GM21447 (cell line): Measurements from ENCODE around the gene ANKRD6.

Experiments
- ATAC-seq: cut with Tn5 transposase; IDR thresholded peaks from one replicate; pipeline ENCODE4 v1.9.1; 2021; ENCODE audit not compliant: unreplicated experiment

ANKRD6 gene

GRCh38 chr6:89464295-89464694, 31.3 kb downstream of the ANKRD6 start:
- ATAC-seq = no peak

- ATAC-seq = no peak
These were observed 34.5 kb downstream of the ANKRD6 start for GRCh38 chr6:89467437-89467836.

GRCh38 chr6:89468998-89469397, 36.0 kb downstream of the ANKRD6 start:
- no peak for ATAC-seq

- ATAC-seq = no peak
These were observed 38.4 kb downstream of the ANKRD6 start for GRCh38 chr6:89471287-89471867.

GRCh38 chr6:89475101-89475500, 42.1 kb downstream of the ANKRD6 start:
- no peak for ATAC-seq

- ATAC-seq = peak; percentile 78
These were observed 42.7 kb downstream of the ANKRD6 start for GRCh38 chr6:89475634-89476033.

GRCh38 chr6:89479897-89480296, 46.9 kb downstream of the ANKRD6 start:
- ATAC-seq = no peak

- no peak for ATAC-seq
These were observed 48.7 kb downstream of the ANKRD6 start for GRCh38 chr6:89481695-89482094.

- ATAC-seq = no peak
These were observed 49.2 kb downstream of the ANKRD6 start for GRCh38 chr6:89482126-89482525.

GRCh38 chr6:89483111-89483720, 50.3 kb downstream of the ANKRD6 start:
- no peak for ATAC-seq

- no peak for ATAC-seq
These were observed 52.4 kb downstream of the ANKRD6 start for GRCh38 chr6:89485320-89485719.

- ATAC-seq = no peak
These were observed 54.9 kb downstream of the ANKRD6 start for GRCh38 chr6:89487864-89488263.

GRCh38 chr6:89488438-89488837, 55.5 kb downstream of the ANKRD6 start:
- ATAC-seq = no peak

- ATAC-seq = no peak
These were observed 56.1 kb downstream of the ANKRD6 start for GRCh38 chr6:89489078-89489477.

GRCh38 chr6:89492025-89492640, 59.2 kb downstream of the ANKRD6 start:
- ATAC-seq = no peak

GRCh38 chr6:89494131-89494793, 61.3 kb downstream of the ANKRD6 start:
- ATAC-seq = no peak

- ATAC-seq = no peak
These were observed 63.1 kb downstream of the ANKRD6 start for GRCh38 chr6:89495961-89496535.

- ATAC-seq = no peak
These were observed 67.7 kb downstream of the ANKRD6 start for GRCh38 chr6:89500611-89501010.

GRCh38 chr6:89501222-89501621, 68.3 kb downstream of the ANKRD6 start:
- ATAC-seq = no peak

- ATAC-seq = no peak
These were observed 68.8 kb downstream of the ANKRD6 start for GRCh38 chr6:89501753-89502152.

- no peak for ATAC-seq
These were observed 70.7 kb downstream of the ANKRD6 start for GRCh38 chr6:89503641-89504040.

- no peak for ATAC-seq
These were observed 72.9 kb downstream of the ANKRD6 start for GRCh38 chr6:89505847-89506246.
